Measurements from ENCODE around the gene KAT7.

Gene KAT7

DNA sequence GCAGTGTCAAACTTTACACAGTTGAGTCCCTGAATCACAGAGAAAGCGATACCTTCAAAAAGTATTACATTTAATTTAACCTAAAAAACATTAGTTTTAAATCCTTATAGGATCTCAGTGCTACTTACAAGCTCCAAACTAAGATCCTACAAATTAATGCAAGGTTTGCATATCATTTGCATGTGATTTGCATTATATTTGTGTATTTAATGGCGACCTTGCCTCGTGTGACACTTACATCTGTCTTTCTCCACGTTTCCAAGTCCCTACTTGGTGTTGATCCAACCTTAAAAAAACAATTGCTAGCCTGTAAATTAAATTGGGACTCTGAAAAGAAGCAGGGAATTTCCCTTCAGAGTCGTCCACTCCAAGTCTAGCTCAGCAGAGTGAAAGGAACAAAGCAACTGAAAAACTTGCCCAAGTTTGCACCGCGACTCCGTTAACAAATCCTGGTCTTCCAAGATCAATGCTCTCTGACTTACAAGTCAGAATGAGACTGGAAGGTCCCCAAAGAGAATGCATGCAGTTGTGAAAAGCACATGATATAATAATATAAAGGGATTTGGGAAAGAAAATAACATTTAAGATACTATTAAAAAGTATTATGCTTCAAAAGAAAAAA lies 23.8 kb upstream of the KAT7 start:
- no peak for TF ChIP-seq EZH2phosphoT487 (conservative IDR thresholded peaks at IDR 0.05; ENCODE audit: low read length)
- TF ChIP-seq CTCF (IDR thresholded peaks at IDR 0.05; ENCODE audit: insufficient read depth, low read length, poor library complexity, severe bottlenecking) = no peak
- Histone ChIP-seq H3K4me3 (ENCODE audit: insufficient read depth, low read length, poor library complexity, severe bottlenecking) (peak overlapping the region; percentile 43), H3K9me2 (replicated peaks; ENCODE audit: insufficient read depth, low read length) (no peaks in the 10 kb centered on the region), H3K79me2 (ENCODE audit: insufficient read depth, low read length) (no peaks in the 10 kb centered on the region), H4K20me1 (ENCODE audit: low read depth, low read length) (no peaks in the 10 kb centered on the region), H2AFZ (ENCODE audit: low read depth, low read length, severe bottlenecking) (peak overlapping the region; percentile 6), H3K36me3 (ENCODE audit: low read length) (no peaks in the 10 kb centered on the region), H3F3A (ENCODE audit: insufficient read depth) (no peaks in the 10 kb centered on the region), H3K9ac (ENCODE audit: low read length) (no peak overlapping the region), H3K9me3 (ENCODE audit: insufficient read depth, low read length) (no peaks in the 10 kb centered on the region), H3K4me2 (ENCODE audit: low read depth, low read length, poor library complexity, severe bottlenecking) (peak overlapping the region; percentile 54), H3K27ac (ENCODE audit: low read depth, low read length) (no peak overlapping the region), H3K27me3 (ENCODE audit: low read length) (no peaks in the 10 kb centered on the region)

- Histone ChIP-seq H3K27me3 (ENCODE audit: low read length) (no peaks in the 10 kb centered on the region), H3K4me3 (ENCODE audit: insufficient read depth, low read length, poor library complexity, severe bottlenecking) (no peak overlapping the region), H3K9ac (ENCODE audit: low read length) (no peak overlapping the region), H4K20me1 (ENCODE audit: low read depth, low read length) (no peaks in the 10 kb centered on the region), H3K9me2 (replicated peaks; ENCODE audit: insufficient read depth, low read length) (no peaks in the 10 kb centered on the region), H2AFZ (ENCODE audit: low read depth, low read length, severe bottlenecking) (no peak overlapping the region), H3K27ac (ENCODE audit: low read depth, low read length) (no peak overlapping the region), H3F3A (ENCODE audit: insufficient read depth) (no peaks in the 10 kb centered on the region), H3K79me2 (ENCODE audit: insufficient read depth, low read length) (no peaks in the 10 kb centered on the region), H3K4me2 (ENCODE audit: low read depth, low read length, poor library complexity, severe bottlenecking) (no peak overlapping the region), H3K36me3 (ENCODE audit: low read length) (no peaks in the 10 kb centered on the region), H3K9me3 (ENCODE audit: insufficient read depth, low read length) (no peaks in the 10 kb centered on the region)
- TF ChIP-seq CTCF (IDR thresholded peaks at IDR 0.05; ENCODE audit: insufficient read depth, low read length, poor library complexity, severe bottlenecking) (no peak), EZH2phosphoT487 (conservative IDR thresholded peaks at IDR 0.05; ENCODE audit: low read length) (no peak)
Observed at GRCh38 chr17:49766918-49767530, 21.5 kb upstream of the KAT7 start.

DNA sequence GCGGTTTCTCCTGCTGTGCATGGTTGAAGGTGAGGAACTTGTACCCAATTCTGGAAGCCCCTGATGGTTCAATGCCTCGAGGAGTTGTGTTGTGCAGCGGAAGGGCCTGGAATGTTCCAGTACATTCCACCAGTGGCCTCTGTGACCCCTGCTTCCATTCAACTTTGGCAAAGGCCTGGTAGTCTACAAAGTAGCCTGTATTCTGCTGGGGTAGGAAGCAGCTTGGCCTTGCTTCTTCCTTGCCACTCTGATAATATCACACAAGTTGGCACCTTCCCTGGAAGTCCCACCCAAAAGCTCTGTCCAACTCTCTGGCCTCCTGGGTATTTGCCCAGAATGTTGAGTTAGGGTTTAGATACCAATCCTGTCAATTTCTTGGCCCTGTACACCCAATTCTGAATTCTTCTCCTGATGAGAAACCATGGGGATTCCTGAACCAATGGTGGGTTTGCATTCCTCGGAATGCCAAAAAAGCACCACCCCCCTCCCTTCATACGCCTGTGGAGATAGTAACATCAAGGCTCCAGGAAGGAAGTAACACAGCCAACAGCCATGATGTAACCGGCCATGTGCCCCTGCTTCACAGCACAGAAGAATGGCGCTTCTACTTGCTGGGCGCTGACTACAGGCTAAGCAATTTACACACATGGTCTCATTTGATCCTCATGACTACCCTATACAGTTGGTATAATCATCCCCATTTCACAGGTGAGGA lies 12.8 kb upstream of the KAT7 start:
- no peak overlapping the region for H2AFZ ChIP-seq (ENCODE audit: low read depth, low read length, severe bottlenecking)
- H3K36me3 ChIP-seq (ENCODE audit: low read length) = no peaks in the 10 kb centered on the region
- H3K79me2 ChIP-seq (ENCODE audit: insufficient read depth, low read length) = no peaks in the 10 kb centered on the region

More for the DNA sequence above, 12.8 kb upstream of the KAT7 start:
- Histone ChIP-seq H3K9ac (ENCODE audit: low read length) (no peak overlapping the region), H3K9me3 (ENCODE audit: insufficient read depth, low read length) (no peaks in the 10 kb centered on the region), H3K4me3 (ENCODE audit: insufficient read depth, low read length, poor library complexity, severe bottlenecking) (no peak overlapping the region), H3K9me2 (replicated peaks; ENCODE audit: insufficient read depth, low read length) (no peaks in the 10 kb centered on the region), H4K20me1 (ENCODE audit: low read depth, low read length) (no peaks in the 10 kb centered on the region), H3K4me2 (ENCODE audit: low read depth, low read length, poor library complexity, severe bottlenecking) (no peak overlapping the region), H3F3A (ENCODE audit: insufficient read depth) (no peaks in the 10 kb centered on the region), H3K27ac (ENCODE audit: low read depth, low read length) (no peak overlapping the region), H3K27me3 (ENCODE audit: low read length) (no peaks in the 10 kb centered on the region)
- TF ChIP-seq EZH2phosphoT487 (conservative IDR thresholded peaks at IDR 0.05; ENCODE audit: low read length) (no peak), CTCF (IDR thresholded peaks at IDR 0.05; ENCODE audit: insufficient read depth, low read length, poor library complexity, severe bottlenecking) (no peak)
